Omental fat pad (tissue), 4 donors: ENCODE results near the gene CD1C. TPM values are rescaled to one million over a fixed set of nuclear protein-coding genes. Genes with fewer than 3 reads are reported as not detected.

Experiments used
- ATAC-seq: fragments of 150-250 bp; one replicate; pipeline ENCODE4 v1.9.1; 2016; ENCODE audit warnings: mild to moderate bottlenecking, moderate library complexity; ENCODE audit not compliant: low FRiP score
- DNase-seq: peaks from one replicate; pipeline ENCODE4 v3.0.0-alpha.2; 2019; ENCODE audit warnings: low spot score
- total RNA-seq, 4 donors: library from RNA; depleted of rRNA; stranded (reverse); fragments of >200 nt; gene quantifications; one replicate each; pipeline ENCODE4 v1.1.0, GENCODE V29; 2016
- TF ChIP-seq, protein P1 (sequence below), 3 donors: fragments of 450-650 bp; IDR thresholded peaks; one replicate each; pipeline ENCODE4 v1.5.1; 2016 to 2017; ENCODE audit warnings: antibody characterized with exemption in 3 of 3, mild to moderate bottlenecking in 3 of 3, moderate library complexity in 2 of 3

Gene CD1C
- total RNA-seq, 4 donors from 2014 or later, result 0.74 to 0.96 (median 0.94) TPM; not detected in 1

DNA sequence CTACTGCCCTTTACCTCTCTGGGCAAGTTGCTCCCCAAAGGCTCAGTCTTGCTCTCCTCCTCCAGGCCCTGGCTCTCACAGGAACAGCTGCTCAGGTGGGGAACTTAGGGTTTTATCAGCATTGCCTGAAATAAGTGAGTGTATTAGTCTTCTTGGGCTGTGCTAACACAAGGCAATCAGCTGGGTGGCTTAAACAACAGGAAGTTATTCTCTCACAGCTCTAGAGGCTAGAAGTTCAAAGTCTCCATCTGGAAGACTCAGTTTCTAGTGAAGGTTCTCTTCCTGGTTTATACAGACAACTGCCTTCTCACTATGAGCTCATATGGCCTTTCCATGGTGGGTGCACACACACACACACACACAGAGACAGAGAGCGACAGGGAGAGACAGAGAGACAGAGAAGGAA lies 2.8 kb upstream of the CD1C start:
- no peak for ATAC-seq
- DNase-seq, result no peak
- TF ChIP-seq, protein P1, sequence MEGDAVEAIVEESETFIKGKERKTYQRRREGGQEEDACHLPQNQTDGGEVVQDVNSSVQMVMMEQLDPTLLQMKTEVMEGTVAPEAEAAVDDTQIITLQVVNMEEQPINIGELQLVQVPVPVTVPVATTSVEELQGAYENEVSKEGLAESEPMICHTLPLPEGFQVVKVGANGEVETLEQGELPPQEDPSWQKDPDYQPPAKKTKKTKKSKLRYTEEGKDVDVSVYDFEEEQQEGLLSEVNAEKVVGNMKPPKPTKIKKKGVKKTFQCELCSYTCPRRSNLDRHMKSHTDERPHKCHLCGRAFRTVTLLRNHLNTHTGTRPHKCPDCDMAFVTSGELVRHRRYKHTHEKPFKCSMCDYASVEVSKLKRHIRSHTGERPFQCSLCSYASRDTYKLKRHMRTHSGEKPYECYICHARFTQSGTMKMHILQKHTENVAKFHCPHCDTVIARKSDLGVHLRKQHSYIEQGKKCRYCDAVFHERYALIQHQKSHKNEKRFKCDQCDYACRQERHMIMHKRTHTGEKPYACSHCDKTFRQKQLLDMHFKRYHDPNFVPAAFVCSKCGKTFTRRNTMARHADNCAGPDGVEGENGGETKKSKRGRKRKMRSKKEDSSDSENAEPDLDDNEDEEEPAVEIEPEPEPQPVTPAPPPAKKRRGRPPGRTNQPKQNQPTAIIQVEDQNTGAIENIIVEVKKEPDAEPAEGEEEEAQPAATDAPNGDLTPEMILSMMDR (IDR thresholded peaks at IDR 0.05), result no peak

DNA sequence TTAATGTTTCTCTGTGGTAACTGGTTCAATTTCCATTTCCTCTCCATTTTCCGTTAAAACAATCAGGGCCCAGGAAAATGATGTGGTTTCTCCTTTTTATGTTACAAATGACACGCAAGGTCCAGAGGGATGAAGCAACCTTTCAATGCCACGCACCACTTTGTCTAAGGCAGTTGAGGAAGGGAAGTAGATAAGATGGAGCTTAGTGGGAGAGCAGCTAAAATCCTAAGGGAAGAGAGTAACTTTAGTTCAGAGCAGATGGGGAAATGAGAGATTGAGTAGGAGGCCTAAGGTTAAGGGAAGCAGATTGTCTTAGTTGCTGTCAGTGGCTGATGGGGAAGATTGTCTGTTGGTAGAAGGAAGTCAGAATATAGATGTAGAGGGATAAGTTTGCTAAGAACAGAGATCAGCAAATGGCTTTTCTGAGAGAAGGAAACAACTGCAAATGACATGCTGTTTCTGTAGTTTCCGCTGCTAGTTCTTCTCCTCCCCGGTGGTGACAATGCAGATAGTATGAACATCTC lies 660 bp downstream of the CD1C start:
- TF ChIP-seq, protein P1 (IDR thresholded peaks at IDR 0.05), result no peak

DNA sequence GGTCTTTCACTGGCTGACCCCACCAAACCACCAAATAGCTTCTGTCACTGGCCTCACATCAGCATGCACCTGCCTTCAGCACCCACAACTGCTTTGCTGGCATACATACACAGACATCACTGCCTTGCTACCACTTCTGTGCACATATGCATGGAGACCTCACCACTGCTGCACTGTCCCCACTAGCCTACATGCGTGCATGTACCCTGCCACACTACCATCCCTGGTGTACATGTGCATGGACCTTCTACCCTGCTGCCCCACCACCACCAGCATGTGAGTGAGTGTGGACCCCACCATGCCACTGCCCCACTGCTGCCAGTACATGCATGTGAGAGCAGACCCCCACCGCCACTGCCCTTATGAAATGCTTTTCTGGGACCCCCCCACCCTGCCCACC lies 6.1 kb downstream of the CD1C start:
- no peak for DNase-seq
- TF ChIP-seq, protein P1 (IDR thresholded peaks at IDR 0.05), result no peak
- no peak for ATAC-seq

More for the DNA sequence above, 660 bp downstream of the CD1C start:
- DNase-seq (no peak), ATAC-seq (no peak)

DNA sequence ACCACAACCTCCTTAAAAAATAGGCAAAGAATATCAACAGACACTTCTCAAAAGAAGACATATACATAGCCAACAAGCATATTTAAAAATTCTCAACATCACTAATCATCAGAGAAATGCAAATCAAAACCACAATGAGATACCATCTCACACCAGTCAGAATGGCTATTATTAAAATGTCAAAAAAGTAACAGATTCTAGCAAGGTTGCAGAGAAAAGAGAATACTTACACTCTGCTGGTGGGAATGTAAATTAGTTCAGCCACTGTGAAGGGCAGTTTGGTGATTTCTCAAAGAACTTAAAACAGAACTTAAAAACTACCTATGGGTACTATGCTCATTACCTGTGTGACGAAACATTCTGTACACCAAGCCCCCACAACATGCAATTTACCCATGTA lies 20.9 kb downstream of the CD1C start:
- DNase-seq, result no peak
- TF ChIP-seq, protein P1 (IDR thresholded peaks at IDR 0.05), result no peak
- ATAC-seq, result no peak

DNA sequence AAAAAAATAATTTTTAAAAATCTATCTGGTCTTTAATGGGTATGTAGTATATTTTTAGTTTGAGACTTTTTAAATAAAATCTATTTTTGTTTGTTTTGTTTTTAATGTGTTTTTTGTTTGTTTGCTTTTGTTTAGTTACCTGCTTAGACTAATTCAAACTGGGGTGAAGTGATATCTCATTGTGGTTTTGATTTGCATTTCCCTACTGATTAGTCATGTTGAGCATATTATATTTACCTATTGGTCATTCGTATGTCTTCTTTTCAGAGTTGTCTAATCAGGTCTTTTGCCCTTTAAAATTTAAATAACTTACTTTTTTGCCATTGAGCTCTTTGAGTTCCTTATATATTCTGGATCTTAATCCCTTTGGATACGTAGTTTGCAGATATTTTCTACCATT lies 21.3 kb downstream of the CD1C start:
- TF ChIP-seq, protein P1 (IDR thresholded peaks at IDR 0.05), result no peak
- no peak for ATAC-seq
- no peak for DNase-seq

DNA sequence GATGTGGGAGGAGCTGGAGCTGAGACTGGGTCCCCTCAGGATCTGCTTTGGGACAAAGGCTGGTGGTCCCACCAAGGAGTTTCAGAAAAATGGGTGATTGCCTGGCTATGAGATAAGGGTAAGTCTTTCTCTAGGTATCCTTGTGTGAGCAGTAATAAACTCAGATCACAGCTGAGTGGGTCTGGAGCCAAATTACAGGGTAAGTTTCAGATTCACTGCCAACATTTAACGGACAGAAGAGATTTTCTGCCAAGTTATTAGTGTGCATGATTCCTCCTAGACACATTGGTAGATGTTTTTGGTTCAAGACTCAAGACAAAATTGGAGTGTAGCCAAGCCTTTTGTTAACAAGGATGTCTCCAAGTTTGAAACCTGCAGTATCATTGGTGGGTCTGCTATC lies 34.1 kb downstream of the CD1C start:
- TF ChIP-seq, protein P1 (IDR thresholded peaks at IDR 0.05), result no peak
- no peak for ATAC-seq
- DNase-seq, result no peak

DNA sequence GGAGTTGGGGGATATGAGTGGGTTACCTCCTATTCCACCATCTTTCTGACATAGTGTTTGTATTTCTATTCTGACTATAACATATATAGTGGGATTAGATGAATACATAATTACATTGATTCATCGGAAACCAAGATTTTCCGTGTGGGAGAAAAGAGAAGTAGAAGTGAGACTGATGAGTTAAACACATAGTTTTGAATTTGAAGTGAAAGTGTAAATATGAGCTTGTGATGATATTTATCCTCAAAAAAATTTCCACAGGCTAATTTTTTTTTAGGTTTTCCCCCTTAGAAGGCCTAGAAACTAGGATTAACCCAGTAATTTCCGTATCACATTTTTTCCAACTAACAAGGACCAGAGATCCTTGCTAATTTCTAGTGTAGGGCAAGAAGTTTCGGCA lies 34.7 kb downstream of the CD1C start:
- no peak for ATAC-seq
- TF ChIP-seq, protein P1 (IDR thresholded peaks at IDR 0.05), result no peak
- DNase-seq, result no peak
